ENCODE measurements around the gene MRPL14. TPM values are rescaled to one million over a fixed set of nuclear protein-coding genes. Genes with fewer than 3 reads are reported as not detected.

Gene MRPL14
- total and polyA plus RNA-seq, 12 donors: 29.9 to 89.7 (median 41.4) TPM

- Histone ChIP-seq H3K9me3 (peaks cover 0 to 4% (median 0%) of the 10 kb centered on the region in 11 donors), H3K36me3 (no peaks in the 10 kb centered on the region), H3K27me3 (no peaks in the 10 kb centered on the region), H3K4me3 (no peak overlapping the region), H3K27ac (peak overlapping the region in 8 of 10 donors; percentile 40 to 97 (median 75)), H3K4me1 (peaks cover 21 to 79% (median 56%) of the 10 kb centered on the region in 9 donors)
- TF ChIP-seq, protein P1, sequence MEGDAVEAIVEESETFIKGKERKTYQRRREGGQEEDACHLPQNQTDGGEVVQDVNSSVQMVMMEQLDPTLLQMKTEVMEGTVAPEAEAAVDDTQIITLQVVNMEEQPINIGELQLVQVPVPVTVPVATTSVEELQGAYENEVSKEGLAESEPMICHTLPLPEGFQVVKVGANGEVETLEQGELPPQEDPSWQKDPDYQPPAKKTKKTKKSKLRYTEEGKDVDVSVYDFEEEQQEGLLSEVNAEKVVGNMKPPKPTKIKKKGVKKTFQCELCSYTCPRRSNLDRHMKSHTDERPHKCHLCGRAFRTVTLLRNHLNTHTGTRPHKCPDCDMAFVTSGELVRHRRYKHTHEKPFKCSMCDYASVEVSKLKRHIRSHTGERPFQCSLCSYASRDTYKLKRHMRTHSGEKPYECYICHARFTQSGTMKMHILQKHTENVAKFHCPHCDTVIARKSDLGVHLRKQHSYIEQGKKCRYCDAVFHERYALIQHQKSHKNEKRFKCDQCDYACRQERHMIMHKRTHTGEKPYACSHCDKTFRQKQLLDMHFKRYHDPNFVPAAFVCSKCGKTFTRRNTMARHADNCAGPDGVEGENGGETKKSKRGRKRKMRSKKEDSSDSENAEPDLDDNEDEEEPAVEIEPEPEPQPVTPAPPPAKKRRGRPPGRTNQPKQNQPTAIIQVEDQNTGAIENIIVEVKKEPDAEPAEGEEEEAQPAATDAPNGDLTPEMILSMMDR (IDR thresholded peaks at IDR 0.05): no peak
- WGBS, 2 donors: 61 to 63% methylated on average over 17 of the region's 17 CpGs
- DNase-seq (peak in 1 of 2 donors; percentile 70), ATAC-seq (peak; percentile 11 to 84 (median 54))
- intact Hi-C loops (cut with DNase I): loop anchor here in 3 of 10 donors (5.0 to 10.0 kb wide), 3 partner anchors 57 to 220 kb away; no protein-coding TSS in a partner anchor
Observed at GRCh38 chr6:44064089-44064947, 62.9 kb downstream of the MRPL14 start.

DNA sequence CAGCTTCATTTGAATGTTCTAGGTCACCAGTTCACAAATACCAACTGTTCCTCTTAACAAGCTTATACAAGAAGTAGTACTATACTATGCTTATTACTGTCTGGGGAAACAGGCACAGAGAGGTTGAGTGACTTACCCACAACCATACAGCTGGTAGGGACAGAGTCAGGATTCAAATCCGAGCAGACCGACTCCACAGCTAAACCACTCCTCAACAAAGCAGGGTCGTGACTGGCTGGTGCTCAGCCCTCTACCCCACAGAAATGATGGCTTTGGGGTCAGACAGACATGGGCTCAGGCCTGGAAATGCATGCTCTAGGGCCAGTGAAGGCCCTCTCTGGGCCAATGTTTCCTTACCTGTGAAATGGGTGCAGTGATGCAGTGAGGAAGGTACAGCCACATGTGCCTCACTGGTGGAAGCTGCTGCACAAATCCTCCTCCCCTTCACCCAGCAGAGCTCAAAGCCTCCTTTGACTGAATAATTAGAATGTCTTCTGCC is 63.6 kb downstream of the MRPL14 start:
- no peaks in the 10 kb centered on the region for H3K36me3 ChIP-seq
- TF ChIP-seq, protein P1 (IDR thresholded peaks at IDR 0.05): no peak
- DNase-seq (no peak), ATAC-seq (no peak)
- peak overlapping the region in 8 of 10 donors; percentile 56 to 97 (median 76) for H3K27ac ChIP-seq
- peaks cover 28 to 86% (median 63%) of the 10 kb centered on the region in 9 donors for H3K4me1 ChIP-seq
- no peaks in the 10 kb centered on the region for H3K27me3 ChIP-seq
- WGBS, 2 donors: 92 to 93% methylated on average over 3 of the region's 3 CpGs
- intact Hi-C loops (cut with DNase I): loop anchor here in 3 of 10 donors (5.0 to 10.0 kb wide), 3 partner anchors 56 to 219 kb away; no protein-coding TSS in a partner anchor
- no peak overlapping the region for H3K4me3 ChIP-seq
- peaks cover 0 to 4% (median 0%) of the 10 kb centered on the region in 11 donors for H3K9me3 ChIP-seq

Other genes with a start within 250 kb of the MRPL14 start
- 10 to 100 TPM; 32.2 to 67.1 (median 37.6) TPM for gene TMEM63B, start 102 bp upstream of the MRPL14 start, total RNA-seq
- 10 to 100 TPM; 20.3 to 37.4 TPM for gene TMEM63B, start 102 bp upstream of the MRPL14 start, polyA plus RNA-seq
- under 1 TPM in 6 of 10 donors, not detected in 4; 0.09 to 0.72 (median 0.24) TPM for gene CAPN11, start 31.4 kb upstream of the MRPL14 start, total RNA-seq
- under 1 TPM; 0.32 to 0.37 TPM for gene CAPN11, start 31.4 kb upstream of the MRPL14 start, polyA plus RNA-seq
- 1 to 10 TPM in 2 of 10 donors, under 1 TPM in 3, not detected in 5; 0.41 to 2.3 (median 0.86) TPM for gene MYMX, start 89.5 kb upstream of the MRPL14 start, total RNA-seq
- under 1 TPM in 1 of 2 donors, not detected in 1; 0.91 TPM for gene MYMX, start 89.5 kb upstream of the MRPL14 start, polyA plus RNA-seq
- gene SLC29A1, start 96.1 kb upstream of the MRPL14 start, total RNA-seq: 100 to 1,000 TPM; 104 to 198 (median 146) TPM
- 10 to 100 TPM; 46.3 to 90.9 TPM for gene SLC29A1, start 96.1 kb upstream of the MRPL14 start, polyA plus RNA-seq
- 1,000 to 10,000 TPM in 4 of 10 donors, 100 to 1,000 TPM in 6; 675 to 1,053 (median 920) TPM for gene HSP90AB1, start 119.6 kb upstream of the MRPL14 start, total RNA-seq
- 100 to 1,000 TPM; 235 to 764 TPM for gene HSP90AB1, start 119.6 kb upstream of the MRPL14 start, polyA plus RNA-seq
- 10 to 100 TPM; 19.4 to 29.8 (median 23.7) TPM for gene SLC35B2, start 130.1 kb upstream of the MRPL14 start, total RNA-seq
- 10 to 100 TPM in 1 of 2 donors, 1 to 10 TPM in 1; 9.1 to 27.2 TPM for gene SLC35B2, start 130.1 kb upstream of the MRPL14 start, polyA plus RNA-seq
- gene NFKBIE, start 138.1 kb upstream of the MRPL14 start, total RNA-seq: 1 to 10 TPM; 1.5 to 8.7 (median 3.4) TPM
- gene NFKBIE, start 138.1 kb upstream of the MRPL14 start, polyA plus RNA-seq: 1 to 10 TPM; 5.7 to 5.9 TPM
- 1 to 10 TPM in 1 of 10 donors, under 1 TPM in 5, not detected in 4; 0.09 to 2.2 (median 0.43) TPM for gene TMEM151B, start 143.0 kb upstream of the MRPL14 start, total RNA-seq
- 1 to 10 TPM in 1 of 2 donors, under 1 TPM in 1; 0.14 to 1.2 TPM for gene TMEM151B, start 143.0 kb upstream of the MRPL14 start, polyA plus RNA-seq
- gene AARS2, start 185.9 kb upstream of the MRPL14 start, total RNA-seq: 10 to 100 TPM in 1 of 10 donors, 1 to 10 TPM in 9; 7.0 to 10.9 (median 8.5) TPM
- gene AARS2, start 185.9 kb upstream of the MRPL14 start, polyA plus RNA-seq: 1 to 10 TPM; 4.7 to 6.5 TPM
- not detected for gene SPATS1, start 215.2 kb upstream of the MRPL14 start, total RNA-seq
- gene SPATS1, start 215.2 kb upstream of the MRPL14 start, polyA plus RNA-seq: not detected

All from heart right ventricle (tissue), 16 donors.